Hematopoietic multipotent progenitor cell (in vitro differentiated cells): ENCODE data around the gene TSC22D4. TPM values are rescaled to one million over a fixed set of nuclear protein-coding genes. Genes with fewer than 3 reads are reported as not detected.

ENCODE experiments used
- DNase-seq, 3 donors: peaks; one replicate each; pipeline ENCODE4 v3.0.0-alpha.2; 2011 to 2015; ENCODE audit warnings: low read depth in 2 of 3, low spot score in 2 of 3
- total RNA-seq: library from RNA; depleted of rRNA; stranded (reverse); fragments of >200 nt; gene quantifications from one replicate; pipeline ENCODE4 v1.2.3, GENCODE V29; 2012

The TSC22D4 gene
- total RNA-seq, 1 donor = 60.9 TPM

DNA sequence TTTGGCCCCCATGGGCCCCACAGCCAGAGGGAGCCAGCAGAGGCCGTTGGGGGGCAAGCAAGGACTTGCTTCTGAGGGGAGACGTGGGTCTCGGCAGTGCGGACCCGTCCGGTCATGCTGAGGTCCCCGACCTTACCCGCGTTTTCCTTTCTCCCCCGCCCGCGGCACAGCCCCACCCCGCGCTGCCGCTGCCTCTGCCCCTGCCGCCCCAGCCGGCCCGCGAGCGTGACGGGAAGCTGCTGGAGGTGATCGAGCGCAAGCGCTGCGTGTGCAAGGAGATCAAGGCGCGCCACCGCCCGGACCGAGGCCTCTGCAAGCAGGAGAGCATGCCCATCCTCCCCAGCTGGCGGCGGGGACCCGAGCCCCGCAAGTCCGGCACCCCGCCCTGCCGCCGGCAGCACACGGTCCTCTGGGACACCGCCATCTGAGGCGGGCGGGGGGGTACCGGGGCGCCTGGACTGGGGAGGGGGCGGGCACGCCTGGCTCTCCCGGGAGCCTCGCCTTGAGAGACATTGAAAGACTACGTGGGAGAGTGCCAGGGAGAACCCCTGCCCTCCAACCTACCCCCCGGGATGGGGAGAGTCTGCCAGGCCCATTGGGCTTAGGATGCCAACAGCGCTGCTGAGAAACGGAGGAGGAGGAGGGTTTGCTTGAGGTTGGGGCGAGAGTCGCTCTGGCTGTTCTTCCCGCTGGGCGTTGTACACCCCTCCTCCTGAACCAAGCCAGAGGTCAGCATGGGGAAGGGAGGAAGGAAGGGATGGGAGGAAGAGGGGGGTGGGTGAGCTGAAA is 14.7 kb upstream of the TSC22D4 start:
- peak in 1 of 3 donors; percentile 56 for DNase-seq

GRCh38 chr7:100492738-100493475 is 13.9 kb upstream of the TSC22D4 start:
- no peak for DNase-seq

GRCh38 chr7:100491192-100491578 is 12.2 kb upstream of the TSC22D4 start:
- DNase-seq = no peak

GRCh38 chr7:100490483-100491191 is 11.6 kb upstream of the TSC22D4 start:
- no peak for DNase-seq

DNA sequence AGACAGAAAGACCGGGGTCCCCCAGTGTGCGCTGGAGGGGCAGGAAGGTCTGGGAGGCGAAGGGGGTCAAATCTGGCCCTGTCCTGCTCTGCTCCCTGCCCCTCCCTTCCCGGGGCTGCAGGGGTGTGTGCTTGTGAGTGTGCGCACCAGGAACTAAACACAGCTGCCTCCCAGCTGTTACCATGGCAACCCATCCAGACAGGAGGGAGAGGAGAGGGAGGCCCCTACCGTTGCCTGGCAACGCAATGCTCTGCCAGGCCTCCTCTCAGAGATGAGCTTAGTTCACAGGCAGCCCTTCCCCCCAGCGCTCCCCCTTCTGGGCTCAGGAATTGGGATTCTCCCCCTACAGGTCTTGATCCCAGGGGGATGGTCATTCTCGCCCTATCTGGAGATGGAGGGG is 10.8 kb upstream of the TSC22D4 start:
- peak in 2 of 3 donors; percentile 81 to 86 for DNase-seq

DNA sequence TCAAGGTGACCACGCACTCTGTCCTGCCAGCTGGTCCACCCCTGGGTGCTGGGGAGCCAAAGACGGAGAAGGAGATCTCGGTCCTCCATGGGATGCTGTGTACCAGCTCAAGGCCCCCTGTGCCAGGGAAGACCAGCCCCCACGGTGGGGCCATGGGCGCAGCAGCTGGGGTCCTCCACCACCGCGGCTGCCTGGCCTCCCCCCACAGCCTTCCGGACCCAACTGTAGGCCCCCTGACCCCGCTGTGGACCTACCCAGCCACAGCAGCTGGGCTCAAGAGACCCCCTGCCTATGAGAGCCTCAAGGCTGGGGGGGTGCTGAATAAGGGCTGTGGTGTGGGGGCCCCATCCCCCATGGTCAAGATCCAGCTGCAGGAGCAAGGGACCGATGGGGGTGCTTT is 10.1 kb upstream of the TSC22D4 start:
- DNase-seq = no peak

DNA sequence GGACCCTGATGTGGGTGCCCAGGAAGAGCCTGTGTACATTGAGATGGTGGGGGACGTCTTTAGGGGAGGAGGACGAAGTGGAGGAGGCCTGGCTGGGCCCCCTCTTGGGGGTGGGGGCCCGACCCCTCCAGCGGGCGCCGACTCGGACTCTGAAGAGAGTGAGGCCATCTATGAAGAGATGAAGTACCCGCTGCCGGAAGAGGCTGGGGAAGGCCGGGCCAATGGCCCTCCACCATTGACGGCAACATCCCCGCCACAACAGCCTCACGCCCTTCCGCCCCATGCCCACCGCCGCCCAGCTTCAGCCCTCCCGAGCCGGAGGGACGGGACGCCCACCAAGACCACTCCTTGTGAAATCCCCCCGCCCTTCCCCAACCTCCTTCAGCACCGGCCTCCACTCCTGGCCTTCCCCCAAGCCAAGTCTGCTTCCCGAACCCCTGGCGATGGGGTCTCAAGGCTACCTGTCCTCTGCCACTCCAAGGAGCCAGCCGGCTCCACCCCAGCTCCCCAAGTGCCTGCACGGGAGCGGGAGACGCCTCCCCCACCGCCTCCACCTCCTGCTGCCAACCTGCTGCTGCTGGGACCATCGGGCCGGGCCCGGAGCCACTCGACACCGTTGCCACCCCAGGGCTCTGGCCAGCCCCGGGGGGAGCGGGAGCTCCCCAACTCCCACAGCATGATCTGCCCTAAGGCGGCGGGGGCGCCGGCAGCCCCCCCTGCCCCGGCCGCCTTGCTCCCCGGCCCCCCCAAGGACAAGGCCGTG is 9.5 kb upstream of the TSC22D4 start:
- no peak for DNase-seq

GRCh38 chr7:100486753-100487446 is 7.9 kb upstream of the TSC22D4 start:
- DNase-seq = no peak

DNA sequence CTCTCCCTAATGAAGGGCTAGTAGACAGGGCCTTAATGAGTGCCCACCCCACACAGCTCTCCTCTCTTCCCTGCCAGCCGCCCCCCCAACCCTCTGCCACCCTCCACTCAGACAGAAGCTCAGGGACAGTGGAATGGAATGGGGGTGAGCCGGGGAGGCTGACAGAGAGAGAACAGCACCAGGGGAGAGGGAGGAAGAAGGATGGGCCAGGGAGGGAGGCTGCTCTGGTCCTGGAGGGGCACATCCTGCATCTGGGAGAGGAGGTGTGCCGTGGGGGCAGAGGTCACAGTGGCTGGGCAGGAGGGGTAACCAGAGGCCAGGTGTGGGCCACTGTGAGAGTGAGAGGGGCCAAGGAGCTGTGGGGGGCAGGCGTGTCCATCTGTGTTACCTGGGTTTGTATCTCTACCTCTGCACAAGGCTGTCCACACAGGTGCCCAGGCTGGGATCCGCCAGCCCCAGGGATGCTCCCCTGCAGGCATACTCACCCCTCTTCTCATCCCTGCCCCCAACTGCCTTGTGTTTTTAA is 7.2 kb upstream of the TSC22D4 start:
- DNase-seq = no peak

DNA sequence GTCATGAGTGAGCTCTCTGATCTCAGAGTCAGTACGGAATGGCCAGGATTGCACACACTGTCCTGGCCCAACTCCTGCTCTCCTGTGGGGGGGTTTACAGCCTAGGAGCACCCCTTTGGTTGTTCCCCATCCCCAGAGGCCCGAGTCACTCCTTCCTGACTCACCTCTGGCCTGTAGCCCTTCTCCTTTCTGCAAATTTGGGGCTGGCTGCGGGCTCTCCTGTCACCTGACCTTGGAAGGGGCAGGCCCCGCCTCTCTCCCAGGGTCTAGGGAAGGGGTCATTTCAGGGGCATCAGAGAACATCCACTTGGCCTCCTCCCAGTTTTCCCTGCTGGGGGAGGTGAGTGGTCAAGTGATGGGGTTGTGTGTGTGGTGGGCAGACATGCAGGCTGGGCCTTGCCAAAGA is 6.5 kb upstream of the TSC22D4 start:
- no peak for DNase-seq

DNA sequence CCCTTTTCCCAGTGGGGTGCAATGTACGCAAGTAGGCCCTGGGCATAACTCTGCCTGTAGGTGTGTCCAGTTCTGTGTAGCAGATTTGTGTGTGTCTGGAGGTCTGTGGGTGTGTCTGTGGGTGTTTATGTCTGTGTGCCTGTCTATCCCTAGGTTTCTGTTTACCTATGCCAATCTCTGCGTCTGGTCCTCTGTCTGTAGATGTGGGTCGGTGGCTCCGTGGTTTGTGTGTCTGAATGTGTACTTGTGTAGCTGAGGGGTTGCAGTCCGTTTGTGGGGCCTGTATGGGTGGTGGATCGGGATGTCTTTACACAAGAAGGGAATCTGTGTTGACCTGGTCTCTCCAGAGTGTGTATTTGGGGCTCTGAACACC is 5.6 kb upstream of the TSC22D4 start:
- DNase-seq = no peak

GRCh38 chr7:100483722-100484672 is 5.0 kb upstream of the TSC22D4 start, which contains the start of gene NYAP1:
TSS of gene NYAP1 (plus strand) at chr7:100483927. CDS start at chr7:100485312, 1,385 bp downstream.
- DNase-seq = peak in 1 of 3 donors; percentile 69

- peak; percentile 70 to 81 (median 77) for DNase-seq
Measured at GRCh38 chr7:100483090-100483721, 4.2 kb upstream of the TSC22D4 start.

GRCh38 chr7:100482728-100483089 is 3.7 kb upstream of the TSC22D4 start:
- DNase-seq = no peak

DNA sequence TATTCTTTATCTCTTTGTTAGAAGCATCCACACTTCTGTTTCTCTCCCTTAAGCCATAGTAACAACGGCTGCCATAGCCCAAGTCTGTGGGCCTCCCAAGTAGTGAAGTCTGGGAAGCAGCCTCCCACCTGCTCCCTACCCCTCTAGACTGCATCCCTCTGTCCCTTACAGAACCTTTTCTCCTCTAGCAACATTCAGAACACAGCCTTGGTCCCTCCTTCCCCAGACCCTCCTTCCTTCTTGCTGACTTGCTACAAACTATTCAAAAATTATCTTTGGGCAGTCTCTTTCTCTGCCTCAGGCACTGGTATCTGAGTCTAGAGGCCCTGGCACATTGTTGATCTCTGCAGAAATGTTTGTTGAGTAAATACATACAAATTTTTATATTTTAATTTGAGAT is 2.5 kb upstream of the TSC22D4 start:
- no peak for DNase-seq

- no peak for DNase-seq
Measured at GRCh38 chr7:100477871-100478267, 1.1 kb downstream of the TSC22D4 start.

- peak in 1 of 3 donors; percentile 56 for DNase-seq
Measured at GRCh38 chr7:100476903-100477870, 1.8 kb downstream of the TSC22D4 start.
